DMS114 treated with DMSO at 0.1 percent for 48 hours (cell line): ENCODE data around the gene HVCN1.

Experiments used
- DNase-seq: peaks from one replicate; lab custom pipeline; 2025; ENCODE audit not compliant: unreplicated experiment; lab: John Stamatoyannopoulos, UW

Gene HVCN1

DNA sequence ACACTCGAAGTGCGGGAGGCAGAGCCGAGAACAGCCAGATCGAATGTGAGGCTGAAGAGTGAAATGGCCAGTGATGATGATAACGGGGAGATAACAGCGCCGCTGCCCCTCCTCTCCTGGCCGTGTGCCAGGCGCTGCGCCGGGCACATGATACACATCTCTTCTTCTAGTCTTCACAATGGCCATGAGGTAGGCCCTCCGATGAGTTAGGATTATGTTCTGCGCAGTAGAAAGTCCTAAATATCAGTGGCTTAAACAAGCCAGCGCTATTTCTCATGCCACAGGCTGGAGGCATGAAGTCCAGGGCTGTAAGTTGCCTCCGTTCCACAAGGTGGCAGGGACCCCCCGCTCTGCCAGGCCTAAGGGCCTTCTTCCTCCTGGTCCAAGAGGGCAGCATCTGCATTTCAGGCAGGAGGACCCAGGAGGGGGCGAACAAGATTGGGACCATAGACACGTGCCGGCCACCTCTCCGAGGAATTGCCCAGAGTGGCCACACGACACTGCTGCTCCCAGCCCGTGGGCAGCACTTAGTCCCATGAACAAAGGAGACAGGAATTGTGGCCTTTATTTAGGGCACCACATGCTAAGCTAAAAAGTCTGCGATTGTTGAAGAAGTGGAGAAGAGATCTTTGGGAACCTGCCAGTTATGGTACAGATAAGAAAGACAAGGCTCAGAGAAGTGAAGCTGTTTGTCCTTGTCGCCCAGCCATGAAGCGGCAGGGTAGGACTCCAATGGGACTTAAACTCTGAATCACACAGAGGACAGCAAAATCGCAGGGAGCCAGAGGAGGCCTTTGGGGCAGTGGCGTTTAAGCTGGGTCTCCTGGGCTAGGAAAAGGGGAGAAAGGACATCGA, 10.9 kb upstream of the HVCN1 start:
- no peak for DNase-seq

- peak; percentile 69 for DNase-seq
Observed at GRCh38 chr12:110698171-110698902, 9.4 kb upstream of the HVCN1 start.

DNA sequence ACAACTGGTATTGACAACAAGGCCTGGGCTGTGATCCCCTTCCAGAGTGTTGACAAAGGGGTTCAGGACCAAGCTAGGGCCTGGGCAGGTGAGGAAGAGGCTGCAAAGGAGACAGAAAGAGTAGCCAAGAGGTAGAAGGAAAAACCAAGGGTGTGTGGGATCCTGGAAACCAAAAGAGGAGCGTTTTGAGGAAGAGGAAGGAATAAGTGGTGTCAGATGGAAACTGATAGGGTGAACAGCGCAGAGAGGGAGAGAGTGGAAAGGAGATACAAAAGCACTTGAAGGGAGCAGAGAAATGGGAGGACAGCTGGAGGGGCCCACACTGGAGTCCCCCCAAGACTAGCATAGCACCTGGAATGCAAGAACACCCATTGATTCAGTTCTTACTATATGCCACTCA, 8.3 kb upstream of the HVCN1 start:
- no peak for DNase-seq

- no peak for DNase-seq
Observed at GRCh38 chr12:110696283-110696682, 7.4 kb upstream of the HVCN1 start.

GRCh38 chr12:110694330-110694901, 5.5 kb upstream of the HVCN1 start:
- DNase-seq: no peak

GRCh38 chr12:110693731-110694130, 4.8 kb upstream of the HVCN1 start:
- DNase-seq: no peak

DNA sequence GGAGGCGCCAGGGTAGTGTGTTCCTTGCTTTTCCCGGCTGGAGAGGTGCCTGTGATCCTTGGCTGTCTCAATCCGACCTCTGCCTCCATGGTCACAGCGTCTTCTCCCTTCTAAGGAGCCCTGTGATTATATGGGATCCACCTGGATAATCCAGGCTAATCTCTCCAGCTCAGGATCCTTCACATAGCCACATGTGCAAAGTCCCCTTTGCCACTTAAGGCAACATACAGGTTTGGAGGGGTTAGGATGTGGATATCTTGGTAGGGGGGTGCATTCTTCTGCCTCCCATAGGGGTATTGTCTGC, 1.2 kb upstream of the HVCN1 start:
- DNase-seq: no peak

DNA sequence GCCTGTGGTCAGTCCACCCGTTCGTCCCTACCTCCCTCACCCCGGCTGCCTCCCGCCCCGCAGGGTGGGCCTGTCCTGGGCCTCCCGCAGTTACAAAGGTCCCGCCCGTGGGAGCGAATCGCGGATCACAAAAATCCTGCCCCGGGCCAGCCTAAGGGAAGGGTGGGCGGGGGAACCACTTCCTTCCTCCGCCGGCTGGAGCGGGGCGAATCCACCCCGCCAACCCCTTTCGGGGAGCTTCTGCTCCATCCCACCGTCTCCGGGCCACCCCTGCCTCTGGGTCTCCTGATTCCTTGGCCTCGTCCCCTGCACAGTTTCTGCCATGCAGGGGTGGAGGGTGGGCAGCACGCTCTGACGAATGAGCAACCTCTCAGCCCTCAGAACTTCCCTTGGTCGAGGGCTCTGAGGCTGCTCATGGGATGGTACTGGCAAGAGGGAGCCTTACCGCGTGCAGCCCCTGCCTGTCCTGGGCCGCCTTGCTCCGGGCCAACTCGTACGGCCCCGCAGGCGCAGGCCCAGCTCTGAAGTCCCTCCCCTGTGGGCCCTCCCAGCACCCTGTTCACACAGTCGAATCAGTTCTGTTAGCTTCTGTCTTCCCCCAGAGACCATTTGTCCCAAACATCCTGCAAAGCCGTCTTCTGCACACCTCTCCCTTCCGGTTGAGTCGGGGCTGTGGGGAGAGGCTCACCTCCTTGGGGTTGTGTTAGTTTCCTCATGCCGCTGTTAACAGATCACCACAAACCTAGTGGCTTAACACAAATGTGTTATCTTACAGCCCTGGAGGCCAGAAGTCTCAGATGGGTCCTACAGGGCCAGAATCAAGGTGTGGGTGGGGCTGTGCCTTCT, 589 bp upstream of the HVCN1 start:
- no peak for DNase-seq

- DNase-seq: no peak
Observed at GRCh38 chr12:110687396-110688169, 1.3 kb downstream of the HVCN1 start.

- no peak for DNase-seq
Observed at GRCh38 chr12:110686294-110686903, 2.5 kb downstream of the HVCN1 start.

- DNase-seq: no peak
Observed at GRCh38 chr12:110684312-110684836, 4.5 kb downstream of the HVCN1 start.

DNA sequence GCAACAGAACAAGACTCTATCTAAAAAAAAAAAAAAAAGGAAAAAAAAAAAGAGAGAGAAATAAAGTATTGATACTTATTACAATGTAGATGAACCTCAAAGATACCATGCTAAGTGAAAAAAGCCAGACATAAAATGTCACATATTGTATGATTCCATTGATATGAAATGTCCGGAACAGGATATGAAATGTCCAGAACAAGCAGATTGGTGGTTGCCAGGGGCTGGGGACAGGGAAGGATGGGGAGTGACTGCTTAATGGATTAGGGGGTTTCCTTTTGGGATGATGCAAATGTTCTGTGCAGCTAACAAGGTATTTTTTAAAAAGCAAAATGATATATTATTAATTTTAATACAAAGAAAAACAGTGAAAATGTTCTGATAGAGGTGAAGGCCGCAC, 5.0 kb downstream of the HVCN1 start:
- DNase-seq: no peak

GRCh38 chr12:110680032-110680431, 8.9 kb downstream of the HVCN1 start:
- no peak for DNase-seq

GRCh38 chr12:110679201-110679600, 9.7 kb downstream of the HVCN1 start:
- no peak for DNase-seq

DNA sequence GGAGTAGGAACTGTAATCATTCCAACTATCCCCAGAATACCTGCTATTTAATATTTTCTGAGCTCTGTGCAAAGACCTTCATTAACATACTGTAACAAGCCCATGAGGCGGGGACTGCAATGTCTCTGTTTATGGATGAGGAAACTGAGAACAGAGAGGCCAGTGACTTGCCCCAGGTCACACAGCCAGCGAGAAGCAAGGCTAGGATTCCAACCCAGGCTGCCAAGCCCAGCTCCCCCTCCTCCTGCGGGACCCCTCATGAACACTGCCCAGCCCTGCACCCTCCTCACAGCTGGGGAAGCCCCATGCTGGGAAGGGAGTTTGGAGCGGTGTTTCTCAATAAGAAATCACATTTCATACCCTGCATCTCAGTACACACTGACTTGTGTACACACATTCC, 10.9 kb downstream of the HVCN1 start:
- no peak for DNase-seq

DNA sequence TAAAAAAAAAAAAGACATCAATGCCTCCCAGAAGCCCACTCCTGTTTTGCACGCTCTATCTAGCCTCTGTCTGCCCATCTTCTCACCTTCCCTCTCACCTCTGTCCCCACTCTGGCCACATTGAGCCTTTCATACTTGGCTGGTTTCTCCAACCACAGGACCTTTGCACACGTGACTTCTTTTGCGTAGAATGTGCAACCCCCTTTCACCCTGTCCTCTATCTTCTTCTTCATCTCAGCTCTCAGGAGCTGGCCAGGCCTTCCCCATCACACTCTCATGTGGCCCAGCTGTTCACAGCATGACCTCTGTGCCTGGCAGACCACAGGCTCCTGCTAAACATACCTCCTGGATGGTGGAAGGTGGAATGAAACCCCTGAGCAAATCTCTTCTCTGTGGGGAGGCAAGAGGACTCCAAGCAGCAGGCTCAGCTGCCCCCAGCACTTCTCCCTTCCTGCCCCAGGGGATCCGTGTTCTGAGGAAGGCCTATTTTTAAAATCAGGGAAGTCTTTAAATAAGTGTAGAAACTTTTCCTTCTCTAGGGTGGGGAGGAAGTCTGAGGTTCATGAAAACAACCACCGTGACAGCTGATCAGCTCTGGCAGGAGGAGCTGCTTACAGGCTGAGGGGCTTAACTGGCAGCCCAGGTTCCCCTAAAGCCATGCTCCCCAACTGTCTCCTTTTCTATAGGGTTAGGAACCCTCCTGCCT, 11.6 kb downstream of the HVCN1 start:
- DNase-seq: no peak

DNA sequence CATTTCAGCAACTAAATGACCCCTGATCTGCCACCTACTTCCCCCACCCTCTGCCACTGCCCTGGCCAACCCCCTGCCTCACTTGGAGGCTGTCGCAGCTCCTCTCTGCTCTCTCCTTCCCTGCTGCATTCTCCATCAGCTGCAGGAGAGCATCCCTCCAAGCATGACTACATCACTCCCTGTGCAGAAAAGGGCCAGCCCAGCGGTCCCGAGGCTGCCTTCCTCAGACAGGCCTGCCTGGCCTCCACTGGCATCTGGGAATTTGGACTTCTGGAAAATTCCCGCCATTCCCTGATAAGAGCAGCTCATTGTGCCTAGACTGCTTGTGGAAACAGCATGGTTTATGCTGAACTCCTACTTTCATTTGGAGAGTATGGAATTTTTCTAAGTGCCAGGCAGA, 12.7 kb downstream of the HVCN1 start:
- no peak for DNase-seq

- DNase-seq: no peak
Observed at GRCh38 chr12:110670161-110670701, 18.7 kb downstream of the HVCN1 start.

DNA sequence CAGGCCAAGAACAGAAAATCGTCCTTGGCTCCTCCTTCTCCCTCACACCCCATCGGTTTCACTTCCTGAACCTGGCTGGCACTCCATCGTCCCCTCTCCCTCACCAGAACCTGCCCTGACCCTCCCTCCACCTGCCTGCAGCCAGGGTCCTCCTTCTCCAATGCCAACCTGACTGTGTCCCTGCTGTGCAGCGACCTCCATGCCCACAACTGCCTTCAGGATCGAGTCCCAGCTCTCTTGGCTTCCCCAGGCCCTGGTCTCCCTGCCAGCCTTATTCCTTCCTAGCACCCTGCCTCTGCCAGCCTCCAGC, 19.8 kb downstream of the HVCN1 start:
- no peak for DNase-seq
